ENCODE results near the gene IL18.

The IL18 gene

DNA sequence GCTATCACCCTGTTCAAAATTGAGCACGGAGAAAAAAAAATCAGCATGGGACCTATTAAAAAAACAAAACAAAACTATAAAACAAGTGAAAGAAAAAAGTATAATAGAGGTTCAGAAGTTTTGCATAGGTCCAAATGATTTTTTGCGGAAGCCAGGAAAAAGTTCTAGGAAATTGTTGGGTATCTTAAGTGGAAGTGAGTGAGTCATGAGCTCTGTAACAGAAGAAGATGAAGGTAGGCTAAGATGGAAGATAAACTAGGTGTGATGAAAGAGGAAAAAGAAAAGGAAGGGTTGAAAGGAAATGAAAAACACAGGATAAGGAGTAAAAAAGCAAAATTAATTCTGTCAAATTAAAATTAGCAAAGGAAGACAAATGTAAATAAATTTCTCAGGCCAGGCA is 49.4 kb downstream of the IL18 start:
- no peaks in the 10 kb centered on the region for H3K4me1 ChIP-seq
- no peaks in the 10 kb centered on the region for H3K27me3 ChIP-seq
- DNase-seq, result no peak
- intact Hi-C loops (cut with DNase I; ENCODE audit: low total_unique reads), result loop anchor here (10.0 kb wide), 1 partner anchor 60 kb away; the partner anchor contains the start of gene BCO2
- H3K27ac ChIP-seq, result no peak overlapping the region
- H3K4me3 ChIP-seq, result no peak overlapping the region
- TF ChIP-seq, protein P1, sequence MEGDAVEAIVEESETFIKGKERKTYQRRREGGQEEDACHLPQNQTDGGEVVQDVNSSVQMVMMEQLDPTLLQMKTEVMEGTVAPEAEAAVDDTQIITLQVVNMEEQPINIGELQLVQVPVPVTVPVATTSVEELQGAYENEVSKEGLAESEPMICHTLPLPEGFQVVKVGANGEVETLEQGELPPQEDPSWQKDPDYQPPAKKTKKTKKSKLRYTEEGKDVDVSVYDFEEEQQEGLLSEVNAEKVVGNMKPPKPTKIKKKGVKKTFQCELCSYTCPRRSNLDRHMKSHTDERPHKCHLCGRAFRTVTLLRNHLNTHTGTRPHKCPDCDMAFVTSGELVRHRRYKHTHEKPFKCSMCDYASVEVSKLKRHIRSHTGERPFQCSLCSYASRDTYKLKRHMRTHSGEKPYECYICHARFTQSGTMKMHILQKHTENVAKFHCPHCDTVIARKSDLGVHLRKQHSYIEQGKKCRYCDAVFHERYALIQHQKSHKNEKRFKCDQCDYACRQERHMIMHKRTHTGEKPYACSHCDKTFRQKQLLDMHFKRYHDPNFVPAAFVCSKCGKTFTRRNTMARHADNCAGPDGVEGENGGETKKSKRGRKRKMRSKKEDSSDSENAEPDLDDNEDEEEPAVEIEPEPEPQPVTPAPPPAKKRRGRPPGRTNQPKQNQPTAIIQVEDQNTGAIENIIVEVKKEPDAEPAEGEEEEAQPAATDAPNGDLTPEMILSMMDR (IDR thresholded peaks at IDR 0.05), result no peak
- H3K36me3 ChIP-seq, result peaks cover 0 to 4% (median 0%) of the 10 kb centered on the region in 3 donors
- no peaks in the 10 kb centered on the region for H3K9me3 ChIP-seq

DNA sequence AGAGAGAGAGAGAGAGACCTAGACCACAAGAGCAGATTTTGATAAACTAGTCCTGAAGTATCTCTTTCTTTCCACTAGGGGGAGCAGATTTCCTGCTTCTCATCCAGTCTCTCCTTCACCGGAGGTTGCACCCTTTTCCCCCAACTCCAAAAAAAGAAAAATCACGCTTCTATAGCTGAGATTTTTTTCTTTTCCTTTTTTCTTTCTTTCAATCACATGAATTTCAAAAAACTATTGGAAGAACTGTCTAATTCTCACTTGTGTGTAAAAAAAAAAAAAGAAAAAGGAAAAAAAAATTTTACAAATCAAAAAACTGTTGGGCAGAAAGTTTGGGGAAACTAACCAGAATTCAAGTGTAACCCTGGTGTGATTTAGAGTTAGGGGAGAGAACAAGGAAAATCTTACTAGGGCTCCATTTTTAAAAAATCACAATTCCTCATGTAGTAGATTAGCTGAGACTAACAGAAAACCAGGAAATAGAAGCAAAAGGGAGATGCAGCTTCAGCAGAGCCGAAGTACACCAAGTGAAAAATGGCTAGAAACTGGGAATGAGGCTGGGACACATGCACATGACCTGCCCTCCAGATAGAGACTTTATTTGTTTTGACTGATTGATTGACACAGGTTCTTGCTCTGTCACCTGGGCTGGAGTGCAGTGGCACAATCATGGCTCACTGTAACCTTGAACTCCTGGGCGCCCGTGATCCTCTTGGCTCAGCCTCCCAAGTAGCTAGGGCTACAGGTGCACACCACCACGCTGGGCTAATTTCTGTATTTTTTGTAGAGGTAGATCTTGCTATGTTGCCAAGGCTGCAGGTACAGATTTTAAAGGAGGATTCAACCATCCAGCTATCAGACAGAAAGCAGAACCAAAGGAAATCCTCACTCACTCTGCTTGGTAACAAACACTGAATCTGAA is 50.1 kb downstream of the IL18 start:
- DNase-seq, result no peak
- H3K36me3 ChIP-seq, result no peaks in the 10 kb centered on the region
- H3K4me3 ChIP-seq, result no peak overlapping the region
- no peaks in the 10 kb centered on the region for H3K9me3 ChIP-seq
- no peaks in the 10 kb centered on the region for H3K4me1 ChIP-seq
- no peaks in the 10 kb centered on the region for H3K27me3 ChIP-seq
- no peak overlapping the region for H3K27ac ChIP-seq
- intact Hi-C loops (cut with DNase I; ENCODE audit: low total_unique reads), result loop anchor here (10.0 kb wide), 1 partner anchor 61 kb away; the partner anchor contains the start of gene BCO2
- TF ChIP-seq, protein P1 (IDR thresholded peaks at IDR 0.05), result peak; percentile 59 to 67

DNA sequence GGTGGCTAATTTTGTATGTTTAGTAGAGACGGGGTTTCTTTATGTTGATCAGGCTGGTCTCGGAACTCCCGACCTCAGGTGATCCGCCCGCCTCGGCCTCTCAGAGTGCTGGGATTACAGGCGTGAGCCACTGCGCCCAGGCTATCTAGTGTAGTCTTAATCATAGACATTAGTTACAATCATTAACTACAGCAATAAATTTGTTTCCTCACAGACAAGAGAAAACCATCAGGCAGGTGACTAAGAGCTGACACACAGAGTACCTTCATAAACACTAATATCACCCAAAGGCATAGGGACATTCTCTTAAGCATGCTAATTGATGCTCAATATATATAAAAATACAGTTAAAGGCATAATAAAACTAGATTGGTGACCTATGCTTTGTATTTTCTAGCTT is 57.8 kb downstream of the IL18 start:
- Histone ChIP-seq H3K4me3 (no peak overlapping the region), H3K27me3 (no peaks in the 10 kb centered on the region), H3K4me1 (no peaks in the 10 kb centered on the region), H3K36me3 (peaks cover 0 to 14% (median 7%) of the 10 kb centered on the region in 3 donors), H3K9me3 (no peaks in the 10 kb centered on the region), H3K27ac (no peak overlapping the region)
- TF ChIP-seq, protein P1 (IDR thresholded peaks at IDR 0.05), result no peak
- DNase-seq, result no peak
- intact Hi-C loops (cut with DNase I; ENCODE audit: low total_unique reads), result no loop called here

DNA sequence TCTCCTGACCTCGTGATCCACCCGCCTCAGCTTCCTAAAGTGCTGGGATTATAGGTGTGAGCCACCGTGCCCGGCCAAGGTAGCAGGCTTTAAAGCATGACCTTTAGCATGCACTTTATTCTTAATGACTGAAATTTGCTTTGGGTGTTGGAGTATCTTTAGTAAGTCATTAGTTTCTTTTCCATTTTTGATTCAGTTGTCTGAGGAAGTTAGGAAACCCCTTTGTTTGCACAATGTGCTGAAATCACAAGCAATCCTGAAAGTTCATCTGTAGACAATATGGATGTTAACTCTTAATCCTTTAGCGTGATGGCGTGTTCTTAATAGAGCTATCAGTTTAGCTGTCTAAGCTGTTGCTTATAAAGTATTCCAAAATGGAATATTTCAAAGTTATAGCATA is 60.4 kb downstream of the IL18 start:
- Histone ChIP-seq H3K27me3 (no peaks in the 10 kb centered on the region), H3K4me1 (peaks cover 0 to 4% (median 0%) of the 10 kb centered on the region in 4 donors), H3K4me3 (no peak overlapping the region), H3K27ac (no peak overlapping the region), H3K9me3 (no peaks in the 10 kb centered on the region), H3K36me3 (peaks cover 0 to 22% (median 7%) of the 10 kb centered on the region in 3 donors)
- no peak for DNase-seq
- intact Hi-C loops (cut with DNase I; ENCODE audit: low total_unique reads), result no loop called here
- TF ChIP-seq, protein P1 (IDR thresholded peaks at IDR 0.05), result no peak

DNA sequence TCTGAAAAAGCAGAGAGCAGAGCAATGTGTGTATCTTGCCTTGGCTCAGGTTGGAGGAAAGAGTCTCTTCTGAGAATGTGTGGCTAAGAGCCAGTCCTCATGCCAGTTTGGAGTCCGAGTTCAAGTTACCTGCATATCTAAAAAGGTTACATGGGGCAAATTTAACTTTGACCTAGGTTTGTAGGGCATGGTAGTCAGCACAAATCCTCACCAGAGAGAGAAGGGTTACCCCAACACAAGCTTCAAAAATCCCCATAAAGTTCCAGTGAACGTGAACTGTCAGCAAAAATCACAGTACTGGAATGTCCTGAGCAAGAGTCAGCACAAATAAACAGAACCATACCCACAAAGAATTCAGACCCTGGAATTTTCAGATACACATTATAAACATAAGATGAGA is 63.4 kb downstream of the IL18 start:
- H3K4me1 ChIP-seq, result peaks cover 0 to 4% (median 0%) of the 10 kb centered on the region in 4 donors
- intact Hi-C loops (cut with DNase I; ENCODE audit: low total_unique reads), result no loop called here
- TF ChIP-seq, protein P1 (IDR thresholded peaks at IDR 0.05), result no peak
- no peaks in the 10 kb centered on the region for H3K9me3 ChIP-seq
- DNase-seq, result no peak
- no peak overlapping the region for H3K27ac ChIP-seq
- no peak overlapping the region for H3K4me3 ChIP-seq
- no peaks in the 10 kb centered on the region for H3K27me3 ChIP-seq
- H3K36me3 ChIP-seq, result peaks cover 12 to 40% (median 20%) of the 10 kb centered on the region in 3 donors
